ENCODE data around the gene TIMM50. TPM values are rescaled to one million over a fixed set of nuclear protein-coding genes. Genes with fewer than 3 reads are reported as not detected.

Gene TIMM50
- total and polyA plus RNA-seq, 5 donors from 2014 or later = 35.4 to 47.4 (median 40.8) TPM

GRCh38 chr19:39540333-39540673, 59.7 kb downstream of the TIMM50 start:
- no peaks in the 10 kb centered on the region for H3K9me3 Mint-ChIP-seq
- H3K4me1 ChIP-seq (ENCODE audit: control insufficient read depth, insufficient read depth, low read length, poor library complexity, severe bottlenecking) = peaks cover 28% of the 10 kb centered on the region
- H3K4me3 ChIP-seq (ENCODE audit: low read depth, low read length) = peak overlapping the region; percentile 67
- no peak for DNase-seq
- peak overlapping the region; percentile 96 to 99 (median 97) for H3K27ac Mint-ChIP-seq
- H3K4me1 Mint-ChIP-seq = peaks cover 26 to 72% (median 51%) of the 10 kb centered on the region in 4 donors
- H3K27me3 ChIP-seq (ENCODE audit: control insufficient read depth, insufficient read depth, low read length) = no peaks in the 10 kb centered on the region
- no peaks in the 10 kb centered on the region for H3K36me3 ChIP-seq (ENCODE audit: control insufficient read depth, insufficient read depth, low read length)
- H3K36me3 Mint-ChIP-seq = peaks cover 4% of the 10 kb centered on the region
- peak overlapping the region; percentile 94 to 98 (median 98) for H3K4me3 Mint-ChIP-seq
- H3K27me3 Mint-ChIP-seq = peaks cover 16% of the 10 kb centered on the region
- H3K27ac ChIP-seq (ENCODE audit: insufficient read depth, low read length, poor library complexity, severe bottlenecking) = peak overlapping the region; percentile 92
- ATAC-seq (ENCODE audit: low read depth in 2 of 2) = no peak
- no peaks in the 10 kb centered on the region for H3K9me3 ChIP-seq (ENCODE audit: control insufficient read depth in 2 of 2, low read length in 2 of 2)

Other genes starting within 250 kb of the TIMM50 start
- not detected for gene IFNL3, start 235.8 kb upstream of the TIMM50 start, total RNA-seq
- gene IFNL3, start 235.8 kb upstream of the TIMM50 start, polyA plus RNA-seq = not detected
- not detected for gene IFNL4, start 232.0 kb upstream of the TIMM50 start, total RNA-seq
- not detected for gene IFNL4, start 232.0 kb upstream of the TIMM50 start, polyA plus RNA-seq
- gene IFNL2, start 212.4 kb upstream of the TIMM50 start, total RNA-seq = not detected
- not detected for gene IFNL2, start 212.4 kb upstream of the TIMM50 start, polyA plus RNA-seq
- not detected for gene IFNL1, start 184.4 kb upstream of the TIMM50 start, total RNA-seq
- gene IFNL1, start 184.4 kb upstream of the TIMM50 start, polyA plus RNA-seq = not detected
- gene LRFN1, start 160.0 kb upstream of the TIMM50 start, total RNA-seq = 4.9 TPM
- 1 to 10 TPM; 2.1 to 4.9 (median 3.1) TPM for gene LRFN1, start 160.0 kb upstream of the TIMM50 start, polyA plus RNA-seq
- gene GMFG, start 144.8 kb upstream of the TIMM50 start, total RNA-seq = 512 TPM
- gene GMFG, start 144.8 kb upstream of the TIMM50 start, polyA plus RNA-seq = 1,000 to 10,000 TPM; 1,343 to 1,906 (median 1,706) TPM
- gene SAMD4B, start 138.4 kb upstream of the TIMM50 start, total RNA-seq = 78.9 TPM
- gene SAMD4B, start 138.4 kb upstream of the TIMM50 start, polyA plus RNA-seq = 1 to 10 TPM; 5.7 to 9.9 (median 6.5) TPM
- gene PAF1, start 89.7 kb upstream of the TIMM50 start, total RNA-seq = 138 TPM
- 10 to 100 TPM; 35.0 to 46.7 (median 39.0) TPM for gene PAF1, start 89.7 kb upstream of the TIMM50 start, polyA plus RNA-seq
- 65.6 TPM for gene MED29, start 89.5 kb upstream of the TIMM50 start, total RNA-seq
- 10 to 100 TPM; 53.6 to 61.4 (median 57.9) TPM for gene MED29, start 89.5 kb upstream of the TIMM50 start, polyA plus RNA-seq
- 1,400 TPM for gene ZFP36, start 74.0 kb upstream of the TIMM50 start, total RNA-seq
- gene ZFP36, start 74.0 kb upstream of the TIMM50 start, polyA plus RNA-seq = 100 to 1,000 TPM in 3 of 4 donors, 10 to 100 TPM in 1; 89.8 to 134 (median 109) TPM
- 209 TPM for gene PLEKHG2, start 68.2 kb upstream of the TIMM50 start, total RNA-seq
- gene PLEKHG2, start 68.2 kb upstream of the TIMM50 start, polyA plus RNA-seq = 1 to 10 TPM; 1.3 to 3.9 (median 3.1) TPM
- 2,708 TPM for gene RPS16, start 44.9 kb upstream of the TIMM50 start, total RNA-seq
- gene RPS16, start 44.9 kb upstream of the TIMM50 start, polyA plus RNA-seq = 1,000 to 10,000 TPM; 1,440 to 2,367 (median 1,925) TPM
- 322 TPM for gene SUPT5H, start 35.3 kb upstream of the TIMM50 start, total RNA-seq
- 10 to 100 TPM; 75.1 to 83.9 (median 82.8) TPM for gene SUPT5H, start 35.3 kb upstream of the TIMM50 start, polyA plus RNA-seq
- 0.17 TPM for gene DLL3, start 18.1 kb downstream of the TIMM50 start, total RNA-seq
- under 1 TPM in 1 of 4 donors, not detected in 3; 0.13 TPM for gene DLL3, start 18.1 kb downstream of the TIMM50 start, polyA plus RNA-seq
- gene SELENOV, start 34.3 kb downstream of the TIMM50 start, total RNA-seq = not detected
- gene SELENOV, start 34.3 kb downstream of the TIMM50 start, polyA plus RNA-seq = not detected
- 4.8 TPM for gene EID2B, start 52.0 kb downstream of the TIMM50 start, total RNA-seq
- gene EID2B, start 52.0 kb downstream of the TIMM50 start, polyA plus RNA-seq = 10 to 100 TPM in 3 of 4 donors, 1 to 10 TPM in 1; 7.3 to 11.3 (median 10.3) TPM
- gene EID2, start 59.3 kb downstream of the TIMM50 start, total RNA-seq = 13.1 TPM
- gene EID2, start 59.3 kb downstream of the TIMM50 start, polyA plus RNA-seq = 10 to 100 TPM; 20.2 to 32.7 (median 23.8) TPM
- gene LGALS13, start 121.7 kb downstream of the TIMM50 start, total RNA-seq = not detected
- gene LGALS13, start 121.7 kb downstream of the TIMM50 start, polyA plus RNA-seq = not detected
- not detected for gene LGALS16, start 175.1 kb downstream of the TIMM50 start, total RNA-seq
- not detected for gene LGALS16, start 175.1 kb downstream of the TIMM50 start, polyA plus RNA-seq
- not detected for gene LGALS14, start 223.6 kb downstream of the TIMM50 start, total RNA-seq
- gene LGALS14, start 223.6 kb downstream of the TIMM50 start, polyA plus RNA-seq = under 1 TPM in 1 of 4 donors, not detected in 3; 0.73 TPM

Data from CD4-positive, CD25-positive, alpha-beta regulatory T cell (primary cell).